Activated CD4-positive, alpha-beta T cell treated with anti-CD3 and anti-CD28 coated beads, Interleukin-2, amount 10 ng/mL, durations not matched to agents 7 days and 5 days (primary cell): ENCODE results near the gene MLPH. TPM values are rescaled to one million over a fixed set of nuclear protein-coding genes. Genes with fewer than 3 reads are reported as not detected.
"Not testable (repeated sequence)": the region's sequence is repeated elsewhere in the genome, so short reads cannot be mapped to it uniquely, and the experiment has no call there.

Experiments
- CTCF ChIA-PET: fragments of 350-600 bp; sonication (Branson Sonifier 250); formaldehyde crosslinking; loops from one replicate; lab custom pipeline; 2021; ENCODE audit warnings: antibody characterized with exemption; lab: Charles Lee
- POLR2A ChIA-PET: fragments of 350-600 bp; sonication (Branson Sonifier 250); formaldehyde crosslinking; loops from one replicate; lab custom pipeline; 2021; ENCODE audit warnings: antibody characterized with exemption; lab: Charles Lee
- DNase-seq: peaks from one replicate; pipeline ENCODE4 v3.0.0-alpha.2; 2020
- H3K27ac Mint-ChIP-seq: one replicate; pipeline ENCODE4 v1.8.0; 2021; ENCODE audit warnings: mild to moderate bottlenecking, moderate library complexity, mixed read lengths
- H3K27me3 Mint-ChIP-seq: one replicate; pipeline ENCODE4 v1.8.0; 2021; ENCODE audit warnings: mixed read lengths
- H3K36me3 Mint-ChIP-seq: one replicate; pipeline ENCODE4 v1.8.0; 2021; ENCODE audit warnings: low read depth, mixed read lengths
- H3K4me1 Mint-ChIP-seq: one replicate; pipeline ENCODE4 v1.8.0; 2021; ENCODE audit warnings: mixed read lengths
- H3K4me3 Mint-ChIP-seq: one replicate; pipeline ENCODE4 v1.8.0; 2021; ENCODE audit warnings: mild to moderate bottlenecking, moderate library complexity, mixed read lengths
- H3K9me3 Mint-ChIP-seq: one replicate; pipeline ENCODE4 v1.8.0; 2021; ENCODE audit warnings: mixed read lengths
- total RNA-seq, 2 experiments: library from RNA; stranded (reverse); gene quantifications; one replicate each; pipeline ENCODE4 v1.2.3, GENCODE V29; 2021

Gene MLPH
- total RNA-seq, 2 experiments from 2014 or later = not detected

GRCh38 chr2:237464757-237465391 lies 22.2 kb upstream of the MLPH start:
- POLR2A ChIA-PET = no interaction called here
- Mint-ChIP-seq H3K27ac (no peak overlapping the region), H3K9me3 (peaks cover 6% of the 10 kb centered on the region), H3K27me3 (no peaks in the 10 kb centered on the region), H3K4me3 (no peak overlapping the region), H3K4me1 (peaks cover 2% of the 10 kb centered on the region), H3K36me3 (peaks cover 2% of the 10 kb centered on the region)
- no peak for DNase-seq
- CTCF ChIA-PET = interaction anchor here (1.5 kb wide), 1 partner anchor 9 kb away, joined by 5 read pairs; no protein-coding TSS in a partner anchor

GRCh38 chr2:237465515-237466148 lies 21.4 kb upstream of the MLPH start:
- H3K4me3 Mint-ChIP-seq = no peak overlapping the region
- H3K27ac Mint-ChIP-seq = no peak overlapping the region
- no peaks in the 10 kb centered on the region for H3K4me1 Mint-ChIP-seq
- ChIA-PET CTCF (interaction anchor here (0.6 to 1.5 kb wide), 3 partner anchors 9 to 22 kb away, joined by 3 to 5 read pairs (median 3); no protein-coding TSS in a partner anchor), POLR2A (no interaction called here)
- H3K9me3 Mint-ChIP-seq = peaks cover 4% of the 10 kb centered on the region
- H3K27me3 Mint-ChIP-seq = no peaks in the 10 kb centered on the region
- DNase-seq = no peak
- H3K36me3 Mint-ChIP-seq = peaks cover 2% of the 10 kb centered on the region

- Mint-ChIP-seq H3K36me3 (peaks cover 2% of the 10 kb centered on the region), H3K4me3 (no peak overlapping the region), H3K9me3 (peaks cover 2% of the 10 kb centered on the region), H3K4me1 (no peaks in the 10 kb centered on the region), H3K27ac (no peak overlapping the region), H3K27me3 (no peaks in the 10 kb centered on the region)
- no peak for DNase-seq
- CTCF ChIA-PET = interaction anchor here (0.6 to 1.0 kb wide), 2 partner anchors 9 to 22 kb away, joined by 3 read pairs; no protein-coding TSS in a partner anchor
- POLR2A ChIA-PET = no interaction called here
These were observed 20.8 kb upstream of the MLPH start for GRCh38 chr2:237466211-237466610.

- no peak overlapping the region for H3K27ac Mint-ChIP-seq
- no peaks in the 10 kb centered on the region for H3K9me3 Mint-ChIP-seq
- DNase-seq = no peak
- CTCF ChIA-PET = no interaction called here
- POLR2A ChIA-PET = no interaction called here
- H3K4me1 Mint-ChIP-seq = no peaks in the 10 kb centered on the region
- no peaks in the 10 kb centered on the region for H3K27me3 Mint-ChIP-seq
- no peak overlapping the region for H3K4me3 Mint-ChIP-seq
- H3K36me3 Mint-ChIP-seq = peaks cover 2% of the 10 kb centered on the region
These were observed 19.4 kb upstream of the MLPH start for GRCh38 chr2:237467447-237468179.

- H3K9me3 Mint-ChIP-seq, H3K36me3 Mint-ChIP-seq, DNase-seq, H3K4me1 Mint-ChIP-seq, H3K4me3 Mint-ChIP-seq, H3K27me3 Mint-ChIP-seq, H3K27ac Mint-ChIP-seq, POLR2A ChIA-PET: not testable (repeated sequence)
- CTCF ChIA-PET = interaction anchor here (1.0 to 2.0 kb wide), 5 partner anchors 48 to 316 kb away, joined by 3 to 13 read pairs (median 3); no protein-coding TSS in a partner anchor
These were observed 17.6 kb upstream of the MLPH start for GRCh38 chr2:237469410-237469809.

GRCh38 chr2:237469849-237470248 lies 17.2 kb upstream of the MLPH start:
- Mint-ChIP-seq H3K4me3 (no peak overlapping the region), H3K36me3 (no peaks in the 10 kb centered on the region), H3K27me3 (no peaks in the 10 kb centered on the region), H3K27ac (no peak overlapping the region), H3K4me1 (peaks cover 6% of the 10 kb centered on the region), H3K9me3 (no peaks in the 10 kb centered on the region)
- no peak for DNase-seq
- CTCF ChIA-PET = interaction anchor here (1.0 to 2.0 kb wide), 7 partner anchors 34 to 316 kb away, joined by 3 to 13 read pairs (median 3); no protein-coding TSS in a partner anchor
- POLR2A ChIA-PET = no interaction called here

GRCh38 chr2:237470914-237471313 lies 16.1 kb upstream of the MLPH start:
- H3K27ac Mint-ChIP-seq = no peak overlapping the region
- H3K27me3 Mint-ChIP-seq = peaks cover 1% of the 10 kb centered on the region
- no peak overlapping the region for H3K4me3 Mint-ChIP-seq
- no peaks in the 10 kb centered on the region for H3K36me3 Mint-ChIP-seq
- H3K9me3 Mint-ChIP-seq = no peaks in the 10 kb centered on the region
- ChIA-PET CTCF (interaction anchor here (0.7 to 1.7 kb wide), 6 partner anchors 9 to 316 kb away, joined by 3 to 9 read pairs (median 4); no protein-coding TSS in a partner anchor), POLR2A (no interaction called here)
- peaks cover 8% of the 10 kb centered on the region for H3K4me1 Mint-ChIP-seq
- no peak for DNase-seq

GRCh38 chr2:237471438-237472186 lies 15.4 kb upstream of the MLPH start:
- Mint-ChIP-seq H3K4me1 (peaks cover 11% of the 10 kb centered on the region), H3K9me3 (no peaks in the 10 kb centered on the region), H3K4me3 (no peak overlapping the region), H3K36me3 (no peaks in the 10 kb centered on the region), H3K27me3 (peaks cover 8% of the 10 kb centered on the region), H3K27ac (no peak overlapping the region)
- peak; percentile 18 for DNase-seq
- ChIA-PET POLR2A (no interaction called here), CTCF (interaction anchor here (0.7 to 1.7 kb wide), 6 partner anchors 10 to 317 kb away, joined by 3 to 9 read pairs (median 4); no protein-coding TSS in a partner anchor)

GRCh38 chr2:237472187-237472712 lies 14.8 kb upstream of the MLPH start:
- ChIA-PET CTCF (interaction anchor here (0.9 to 1.7 kb wide), 3 partner anchors 11 to 51 kb away, joined by 3 to 9 read pairs (median 5); no protein-coding TSS in a partner anchor), POLR2A (no interaction called here)
- H3K9me3 Mint-ChIP-seq = no peaks in the 10 kb centered on the region
- peaks cover 14% of the 10 kb centered on the region for H3K27me3 Mint-ChIP-seq
- H3K4me3 Mint-ChIP-seq = no peak overlapping the region
- no peaks in the 10 kb centered on the region for H3K36me3 Mint-ChIP-seq
- no peak for DNase-seq
- H3K27ac Mint-ChIP-seq = no peak overlapping the region
- H3K4me1 Mint-ChIP-seq = peaks cover 11% of the 10 kb centered on the region

GRCh38 chr2:237472909-237473877 lies 13.9 kb upstream of the MLPH start:
- Mint-ChIP-seq H3K4me3 (no peak overlapping the region), H3K27ac (no peak overlapping the region), H3K27me3 (peaks cover 21% of the 10 kb centered on the region), H3K4me1 (peaks cover 11% of the 10 kb centered on the region), H3K36me3 (no peaks in the 10 kb centered on the region), H3K9me3 (no peaks in the 10 kb centered on the region)
- no peak for DNase-seq
- CTCF ChIA-PET = interaction anchor here (0.9 to 3.8 kb wide), 3 partner anchors 9 to 54 kb away, joined by 5 to 56 read pairs (median 6); no protein-coding TSS in a partner anchor
- POLR2A ChIA-PET = no interaction called here

GRCh38 chr2:237473878-237474441 lies 13.1 kb upstream of the MLPH start:
- ChIA-PET POLR2A (no interaction called here), CTCF (interaction anchor here (0.9 to 3.8 kb wide), 4 partner anchors 8 to 55 kb away, joined by 5 to 56 read pairs (median 6); no protein-coding TSS in a partner anchor)
- no peaks in the 10 kb centered on the region for H3K36me3 Mint-ChIP-seq
- peaks cover 11% of the 10 kb centered on the region for H3K4me1 Mint-ChIP-seq
- no peak for DNase-seq
- H3K27me3 Mint-ChIP-seq = peaks cover 25% of the 10 kb centered on the region
- peak overlapping the region; percentile 88 for H3K27ac Mint-ChIP-seq
- no peaks in the 10 kb centered on the region for H3K9me3 Mint-ChIP-seq
- H3K4me3 Mint-ChIP-seq = peak overlapping the region; percentile 8
